ENCODE results near the gene NELL1. TPM values are rescaled to one million over a fixed set of nuclear protein-coding genes. Genes with fewer than 3 reads are reported as not detected.

Gene NELL1
- total RNA-seq, 4 donors from 2014 or later, result not detected

DNA sequence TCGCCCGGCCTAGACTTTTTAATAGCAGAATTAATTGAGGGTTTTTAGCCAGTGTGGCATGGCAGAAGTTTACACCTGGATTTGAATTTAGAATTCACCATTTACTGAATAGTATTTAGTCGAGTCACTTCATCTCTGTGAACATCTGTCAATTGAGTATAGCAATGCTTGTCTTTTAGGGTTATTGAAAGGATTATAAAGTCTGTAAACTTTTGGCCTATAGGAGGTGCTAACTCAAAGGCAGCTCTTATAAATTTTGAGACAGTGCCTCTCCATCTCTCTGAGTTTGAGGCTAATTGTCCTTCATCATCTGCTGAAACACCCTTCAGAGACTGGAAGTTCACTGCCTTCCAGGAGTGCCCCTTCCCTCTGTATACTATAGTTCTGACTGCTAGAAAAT lies 205.0 kb downstream of the NELL1 start:
- H3K4me3 ChIP-seq (replicated peaks in 1 of 3), result no peak overlapping the region
- TF ChIP-seq, protein P1, sequence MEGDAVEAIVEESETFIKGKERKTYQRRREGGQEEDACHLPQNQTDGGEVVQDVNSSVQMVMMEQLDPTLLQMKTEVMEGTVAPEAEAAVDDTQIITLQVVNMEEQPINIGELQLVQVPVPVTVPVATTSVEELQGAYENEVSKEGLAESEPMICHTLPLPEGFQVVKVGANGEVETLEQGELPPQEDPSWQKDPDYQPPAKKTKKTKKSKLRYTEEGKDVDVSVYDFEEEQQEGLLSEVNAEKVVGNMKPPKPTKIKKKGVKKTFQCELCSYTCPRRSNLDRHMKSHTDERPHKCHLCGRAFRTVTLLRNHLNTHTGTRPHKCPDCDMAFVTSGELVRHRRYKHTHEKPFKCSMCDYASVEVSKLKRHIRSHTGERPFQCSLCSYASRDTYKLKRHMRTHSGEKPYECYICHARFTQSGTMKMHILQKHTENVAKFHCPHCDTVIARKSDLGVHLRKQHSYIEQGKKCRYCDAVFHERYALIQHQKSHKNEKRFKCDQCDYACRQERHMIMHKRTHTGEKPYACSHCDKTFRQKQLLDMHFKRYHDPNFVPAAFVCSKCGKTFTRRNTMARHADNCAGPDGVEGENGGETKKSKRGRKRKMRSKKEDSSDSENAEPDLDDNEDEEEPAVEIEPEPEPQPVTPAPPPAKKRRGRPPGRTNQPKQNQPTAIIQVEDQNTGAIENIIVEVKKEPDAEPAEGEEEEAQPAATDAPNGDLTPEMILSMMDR (IDR thresholded peaks at IDR 0.05), result no peak
- no peak for TF ChIP-seq POLR2A (IDR thresholded peaks at IDR 0.05)
- intact Hi-C loops (cut with DNase I), result no loop called here
- H3K27me3 ChIP-seq, result no peaks in the 10 kb centered on the region
- H3K27ac ChIP-seq, result no peak overlapping the region
- no peak for DNase-seq
- 89 to 91% methylated on average over 3 of the region's 3 CpGs for WGBS, 2 donors
- H3K9me3 ChIP-seq, result no peaks in the 10 kb centered on the region
- no peaks in the 10 kb centered on the region for H3K36me3 ChIP-seq
- H3K4me1 ChIP-seq, result no peaks in the 10 kb centered on the region

DNA sequence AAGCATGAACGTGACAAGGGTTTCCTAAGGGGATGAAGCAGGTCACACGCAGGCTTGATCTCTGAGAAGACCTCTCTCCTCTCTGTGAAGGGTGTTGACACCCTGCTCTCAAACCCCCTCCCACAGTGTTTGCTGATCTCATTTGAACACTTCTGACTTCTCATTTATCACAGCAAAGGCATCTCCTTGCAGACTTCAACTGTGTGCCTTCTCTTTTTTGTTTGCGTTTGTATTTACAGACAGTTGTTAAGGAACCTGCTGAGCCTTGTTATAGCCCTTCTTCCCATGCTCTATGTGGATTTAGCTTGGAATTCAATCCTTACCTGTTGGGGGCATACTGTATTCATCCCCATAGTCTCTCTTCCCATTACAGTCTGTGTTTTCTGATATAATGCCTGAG lies 206.5 kb downstream of the NELL1 start:
- WGBS, 2 donors, result 14 to 18% methylated on average over 3 of the region's 3 CpGs

GRCh38 chr11:20876738-20877137 lies 207.4 kb downstream of the NELL1 start:
- DNase-seq, result no peak
- Histone ChIP-seq H3K9me3 (no peaks in the 10 kb centered on the region), H3K4me3 (replicated peaks in 1 of 3) (no peak overlapping the region), H3K27ac (no peak overlapping the region), H3K36me3 (no peaks in the 10 kb centered on the region), H3K27me3 (no peaks in the 10 kb centered on the region), H3K4me1 (no peaks in the 10 kb centered on the region)
- no peak for TF ChIP-seq POLR2A (IDR thresholded peaks at IDR 0.05)
- TF ChIP-seq, protein P1 (IDR thresholded peaks at IDR 0.05), result no peak
- intact Hi-C loops (cut with DNase I), result no loop called here

More for the DNA sequence above, 206.5 kb downstream of the NELL1 start:
- no peak overlapping the region for H3K4me3 ChIP-seq (replicated peaks in 1 of 3)
- H3K9me3 ChIP-seq, result no peaks in the 10 kb centered on the region
- TF ChIP-seq, protein P1 (IDR thresholded peaks at IDR 0.05), result no peak
- no peak for TF ChIP-seq POLR2A (IDR thresholded peaks at IDR 0.05)
- DNase-seq, result no peak
- H3K27ac ChIP-seq, result no peak overlapping the region
- intact Hi-C loops (cut with DNase I), result no loop called here
- no peaks in the 10 kb centered on the region for H3K27me3 ChIP-seq
- H3K36me3 ChIP-seq, result no peaks in the 10 kb centered on the region
- H3K4me1 ChIP-seq, result no peaks in the 10 kb centered on the region

DNA sequence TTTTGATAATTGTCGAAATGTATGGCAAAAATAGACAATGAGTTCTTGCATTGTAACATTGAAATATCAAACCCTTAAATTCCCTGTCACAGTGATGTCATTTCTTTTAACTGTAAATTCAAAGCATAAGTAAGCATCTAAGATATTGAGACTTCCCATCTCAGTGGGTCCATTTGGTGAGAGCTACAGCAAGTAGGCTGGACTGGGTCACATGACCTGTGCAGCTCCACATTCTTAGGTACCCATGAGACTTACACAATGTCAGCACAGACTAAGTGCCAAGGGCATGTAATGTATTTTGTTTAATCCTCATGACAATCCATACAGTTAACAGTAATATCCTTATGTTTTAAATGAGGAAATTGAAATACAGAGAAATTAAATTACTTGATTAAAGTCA lies 210.7 kb downstream of the NELL1 start:
- DNase-seq, result no peak
- Histone ChIP-seq H3K4me3 (replicated peaks in 1 of 3) (no peak overlapping the region), H3K4me1 (no peaks in the 10 kb centered on the region), H3K27me3 (no peaks in the 10 kb centered on the region), H3K36me3 (no peaks in the 10 kb centered on the region), H3K9me3 (no peaks in the 10 kb centered on the region), H3K27ac (no peak overlapping the region)
- WGBS, 2 donors, result 80 to 85% methylated on average over 1 of the region's 1 CpG
- intact Hi-C loops (cut with DNase I), result no loop called here
- TF ChIP-seq, protein P1 (IDR thresholded peaks at IDR 0.05), result no peak

DNA sequence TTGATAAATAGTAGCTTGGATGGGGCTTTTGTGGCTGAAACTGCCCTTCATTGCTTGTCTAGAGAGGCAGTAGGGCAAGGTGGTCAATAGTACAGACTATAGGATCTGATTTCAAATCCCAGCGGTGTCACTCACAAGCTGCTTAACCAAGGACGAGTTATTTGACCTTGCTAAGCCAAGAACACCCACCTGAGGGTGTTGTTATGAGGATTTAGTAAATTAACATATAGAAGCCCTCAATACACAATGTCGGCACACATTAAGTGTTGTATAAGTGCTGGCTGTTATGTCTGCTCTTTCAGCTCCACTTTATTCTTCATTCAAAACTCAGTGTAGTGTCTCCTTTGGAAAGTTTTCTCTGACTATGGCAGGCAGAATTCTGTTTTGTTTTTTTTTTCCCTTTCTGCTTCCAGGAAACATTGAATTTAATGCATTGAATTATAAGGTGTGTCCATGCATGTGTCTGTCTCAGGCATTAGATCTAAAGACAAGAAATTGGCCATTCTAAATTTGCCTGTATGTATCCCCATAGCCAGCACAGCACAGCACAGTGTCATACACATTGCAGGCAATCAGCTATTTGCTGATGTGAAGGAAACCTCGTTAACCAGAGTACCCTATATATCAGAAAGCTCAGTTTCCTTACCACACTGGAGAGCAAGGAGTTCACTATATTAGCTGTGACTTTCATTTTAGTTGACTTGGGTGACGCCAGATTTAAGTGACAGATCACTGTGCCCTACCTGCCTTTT lies 212.1 kb downstream of the NELL1 start:
- Histone ChIP-seq H3K9me3 (no peaks in the 10 kb centered on the region), H3K4me3 (replicated peaks in 1 of 3) (no peak overlapping the region), H3K36me3 (no peaks in the 10 kb centered on the region), H3K27ac (no peak overlapping the region), H3K27me3 (no peaks in the 10 kb centered on the region), H3K4me1 (no peaks in the 10 kb centered on the region)
- intact Hi-C loops (cut with DNase I), result no loop called here
- DNase-seq, result no peak
- TF ChIP-seq, protein P1 (IDR thresholded peaks at IDR 0.05), result no peak
- TF ChIP-seq POLR2A (IDR thresholded peaks at IDR 0.05), result no peak
- 25 to 30% methylated on average over 5 of the region's 5 CpGs for WGBS, 2 donors
